OCI-LY7 (cell line): Measurements from ENCODE around the gene SEH1L.
A peak's percentile ranks its signal among the peaks of the same experiment; 100 is the strongest.

Experiments used
- CTCF ChIP-seq: fragments of 200-600 bp; sonication (generic); conservative IDR thresholded peaks from 2 replicates; pipeline ENCODE4 v1.5.1; 2014; ENCODE audit warnings: mild to moderate bottlenecking, antibody characterized with exemption, low read length, moderate library complexity, mixed read lengths
- EZH2phosphoT487 ChIP-seq: fragments of 200-600 bp; sonication (generic); IDR thresholded peaks from 2 replicates; pipeline ENCODE4 v1.6.1; 2018; ENCODE audit warnings: low read depth, borderline replicate concordance, mild to moderate bottlenecking, mixed run types, antibody characterized with exemption, low read length, moderate library complexity, mixed read lengths

GRCh38 chr18:13003466-13003896 lies 55.7 kb downstream of the SEH1L start:
- TF ChIP-seq CTCF (peak; percentile 75), EZH2phosphoT487 (no peak)
